Measurements from ENCODE around the gene SLC7A4.

- TF ChIP-seq, protein P1, sequence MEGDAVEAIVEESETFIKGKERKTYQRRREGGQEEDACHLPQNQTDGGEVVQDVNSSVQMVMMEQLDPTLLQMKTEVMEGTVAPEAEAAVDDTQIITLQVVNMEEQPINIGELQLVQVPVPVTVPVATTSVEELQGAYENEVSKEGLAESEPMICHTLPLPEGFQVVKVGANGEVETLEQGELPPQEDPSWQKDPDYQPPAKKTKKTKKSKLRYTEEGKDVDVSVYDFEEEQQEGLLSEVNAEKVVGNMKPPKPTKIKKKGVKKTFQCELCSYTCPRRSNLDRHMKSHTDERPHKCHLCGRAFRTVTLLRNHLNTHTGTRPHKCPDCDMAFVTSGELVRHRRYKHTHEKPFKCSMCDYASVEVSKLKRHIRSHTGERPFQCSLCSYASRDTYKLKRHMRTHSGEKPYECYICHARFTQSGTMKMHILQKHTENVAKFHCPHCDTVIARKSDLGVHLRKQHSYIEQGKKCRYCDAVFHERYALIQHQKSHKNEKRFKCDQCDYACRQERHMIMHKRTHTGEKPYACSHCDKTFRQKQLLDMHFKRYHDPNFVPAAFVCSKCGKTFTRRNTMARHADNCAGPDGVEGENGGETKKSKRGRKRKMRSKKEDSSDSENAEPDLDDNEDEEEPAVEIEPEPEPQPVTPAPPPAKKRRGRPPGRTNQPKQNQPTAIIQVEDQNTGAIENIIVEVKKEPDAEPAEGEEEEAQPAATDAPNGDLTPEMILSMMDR (IDR thresholded peaks at IDR 0.05; ENCODE audit: low read depth, low read length): no peak
- TF ChIP-seq EZH2phosphoT487 (IDR thresholded peaks at IDR 0.05; ENCODE audit: low read depth): no peak
Measured at GRCh38 chr22:21025266-21025665, 7.1 kb downstream of the SLC7A4 start.
